H1 (cell line): Measurements from ENCODE around the gene KCNQ1. TPM values are rescaled to one million over a fixed set of nuclear protein-coding genes. Genes with fewer than 3 reads are reported as not detected.
"Not testable (repeated sequence)": the region's sequence is repeated elsewhere in the genome, so short reads cannot be mapped to it uniquely, and the experiment has no call there.

Experiments used
- CTCF ChIA-PET: fragments of 300-600 bp; sonication (Branson Sonifier 250); formaldehyde crosslinking; loops from one replicate; lab custom pipeline; 2021; ENCODE audit not compliant: partially characterized antibody; lab: Charles Lee
- POLR2A ChIA-PET: fragments of 300-600 bp; sonication (Branson Sonifier 250); formaldehyde crosslinking; loops from one replicate; lab custom pipeline; 2021; ENCODE audit warnings: inconsistent platforms; ENCODE audit not compliant: partially characterized antibody; lab: Charles Lee
- DNase-seq, 2 experiments: peaks; one replicate each; pipeline versions ENCODE4 v3.0.0 to v3.0.0-alpha.2; 2010 to 2022; ENCODE audit warnings: low spot score in 2 of 2, low read depth in 1 of 2, mixed read lengths in 1 of 2
- FAIRE-seq: peaks from 2 replicates; lab custom pipeline; 2011; peaks lifted over from hg19 to GRCh38; lab: Jason Lieb, UNC
- H2AFZ ChIP-seq: 2 replicates; pipeline ENCODE4 v1.8.1; 2012; ENCODE audit warnings: low read length, inconsistent platforms
- H2AK5ac ChIP-seq: 2 replicates; pipeline ENCODE4 v1.6.1; 2013; ENCODE audit warnings: low read depth, low read length
- H2BK120ac ChIP-seq: replicated peaks from 2 replicates; pipeline ENCODE3; 2013; ENCODE audit warnings: low read depth, low read length, inconsistent platforms
- H2BK12ac ChIP-seq: 2 replicates; pipeline ENCODE4 v1.6.1; 2013; ENCODE audit warnings: low read depth, low read length
- H2BK15ac ChIP-seq: 2 replicates; pipeline ENCODE4 v1.6.1; 2013; ENCODE audit warnings: low read length
- H2BK20ac ChIP-seq: 2 replicates; pipeline ENCODE4 v1.6.1; 2013; ENCODE audit warnings: low read length
- H2BK5ac ChIP-seq: 2 replicates; pipeline ENCODE4 v1.6.1; 2013; ENCODE audit warnings: low read depth, low read length
- H3K14ac ChIP-seq: 2 replicates; pipeline ENCODE4 v1.6.1; 2013; ENCODE audit warnings: inconsistent platforms; ENCODE audit not compliant: insufficient read length
- H3K18ac ChIP-seq: 2 replicates; pipeline ENCODE4 v1.6.1; 2013; ENCODE audit warnings: low read length; ENCODE audit errors: extremely low read depth
- H3K23ac ChIP-seq: 2 replicates; pipeline ENCODE4 v1.6.1; 2013; ENCODE audit warnings: inconsistent platforms; ENCODE audit not compliant: insufficient read length
- H3K23me2 ChIP-seq: 2 replicates; pipeline ENCODE4 v1.6.1; 2013; ENCODE audit warnings: low read depth, low read length
- H3K27ac ChIP-seq: 2 replicates; pipeline ENCODE4 v1.6.1; 2011; ENCODE audit warnings: low read depth, low read length, inconsistent platforms
- H3K27me3 ChIP-seq, 4 experiments: replicated peaks in 1 of 4; 1 replicate in 1 of 4; 2 replicates in 3 of 4; pipeline versions ENCODE4 v1.6.1 to v1.8.1; 2011 to 2013; ENCODE audit warnings: low read length in 3 of 4, mild to moderate bottlenecking in 3 of 4, inconsistent platforms in 2 of 4, mixed read lengths in 2 of 4, moderate library complexity in 1 of 4; ENCODE audit not compliant: control insufficient read depth in 3 of 4, insufficient read depth in 3 of 4; ENCODE audit errors: extremely low read depth in 1 of 4
- H3K36me3 ChIP-seq, 4 experiments: 2 replicates each; pipeline versions ENCODE4 v1.6.1 to v1.8.1; 2011 to 2013; ENCODE audit warnings: mild to moderate bottlenecking in 4 of 4, low read length in 3 of 4, moderate library complexity in 2 of 4, control low read depth in 1 of 4, inconsistent platforms in 1 of 4; ENCODE audit not compliant: insufficient read depth in 4 of 4, control insufficient read depth in 2 of 4
- H3K4ac ChIP-seq: replicated peaks from 2 replicates; pipeline ENCODE3; 2013; ENCODE audit warnings: low read length, low read depth, mixed read lengths, inconsistent platforms; ENCODE audit not compliant: insufficient read length
- H3K4me1 ChIP-seq, 4 experiments: replicated peaks in 1 of 4; 1 replicate in 1 of 4; 2 replicates in 3 of 4; pipeline versions ENCODE4 v1.6.1 to v1.8.1; 2011 to 2013; ENCODE audit warnings: low read length in 3 of 4, inconsistent platforms in 2 of 4, mixed read lengths in 1 of 4; ENCODE audit not compliant: insufficient read depth in 4 of 4, control insufficient read depth in 3 of 4
- H3K4me2 ChIP-seq, 2 experiments: 2 replicates each; pipeline versions ENCODE4 v1.6.1 to v1.8.1; 2011 to 2013; ENCODE audit warnings: low read depth in 2 of 2, low read length in 2 of 2, control low read depth in 1 of 2, inconsistent platforms in 1 of 2, mild to moderate bottlenecking in 1 of 2; ENCODE audit not compliant: insufficient read depth in 1 of 2
- H3K4me3 ChIP-seq, 4 experiments: fragments of 200-600, 300-600 bp in 1 of 4; sonication (generic), shearing (Covaris generic), sonication (Bioruptor Twin) in 1 of 4; 2 replicates each; pipeline versions ENCODE4 v1.5.1 to v1.8.1; 2011 to 2016; ENCODE audit warnings: low read length in 4 of 4, low read depth in 3 of 4, control low read depth in 2 of 4, inconsistent platforms in 2 of 4, mild to moderate bottlenecking in 2 of 4, mixed read lengths in 1 of 4, moderate library complexity in 1 of 4; ENCODE audit not compliant: insufficient read depth in 2 of 4; ENCODE audit errors: extremely low read depth in 1 of 4
- H3K56ac ChIP-seq: replicated peaks from 2 replicates; pipeline ENCODE3; 2013; ENCODE audit warnings: low read depth, mild to moderate bottlenecking, mixed read lengths, low read length, inconsistent platforms; ENCODE audit not compliant: insufficient read length
- H3K79me1 ChIP-seq: 2 replicates; pipeline ENCODE4 v1.6.1; 2013; ENCODE audit warnings: low read depth, low read length, control low read depth
- H3K79me2 ChIP-seq, 2 experiments: 2 replicates each; pipeline versions ENCODE4 v1.6.1 to v1.8.1; 2012 to 2013; ENCODE audit warnings: low read length in 2 of 2, mild to moderate bottlenecking in 2 of 2, inconsistent platforms in 1 of 2; ENCODE audit not compliant: insufficient read depth in 2 of 2, control insufficient read depth in 1 of 2
- H3K9ac ChIP-seq, 4 experiments: replicated peaks in 1 of 4; 1 replicate in 1 of 4; 2 replicates in 3 of 4; pipeline versions ENCODE4 v1.6.1 to v1.8.1; 2011 to 2013; ENCODE audit warnings: low read depth in 3 of 4, low read length in 3 of 4, control low read depth in 2 of 4, mild to moderate bottlenecking in 2 of 4, moderate library complexity in 2 of 4, inconsistent platforms in 1 of 4; ENCODE audit errors: extremely low read depth in 1 of 4
- H3K9me3 ChIP-seq, 2 experiments: 2 replicates each; pipeline versions ENCODE4 v1.6.1 to v1.8.1; 2012 to 2013; ENCODE audit warnings: mild to moderate bottlenecking in 2 of 2, moderate library complexity in 2 of 2, control low read depth in 1 of 2, inconsistent platforms in 1 of 2, low read depth in 1 of 2, low read length in 1 of 2, mixed read lengths in 1 of 2; ENCODE audit not compliant: insufficient read depth in 2 of 2
- H4K20me1 ChIP-seq, 2 experiments: replicated peaks in 1 of 2; 2 replicates each; pipeline versions ENCODE3 to v1.8.1; 2011 to 2013; ENCODE audit warnings: inconsistent platforms in 2 of 2, low read length in 2 of 2, mild to moderate bottlenecking in 1 of 2; ENCODE audit not compliant: insufficient read depth in 2 of 2, control insufficient read depth in 1 of 2
- H4K5ac ChIP-seq: 2 replicates; pipeline ENCODE4 v1.6.1; 2013; ENCODE audit warnings: low read length, low read depth, mixed read lengths, inconsistent platforms; ENCODE audit not compliant: insufficient read length
- H4K8ac ChIP-seq: 2 replicates; pipeline ENCODE4 v1.8.0; 2013; ENCODE audit warnings: mild to moderate bottlenecking, moderate library complexity, low read length, inconsistent platforms; ENCODE audit not compliant: insufficient read depth; ENCODE audit errors: extremely low read depth
- H4K91ac ChIP-seq: replicated peaks from 2 replicates; pipeline ENCODE3; 2013; ENCODE audit warnings: low read length, mixed read lengths, inconsistent platforms; ENCODE audit not compliant: insufficient read length
- WGBS, 2 experiments: shearing (Covaris generic) in 1 of 2; methylation state at CpG; one replicate each; pipeline versions ENCODE4 v1.1.6 to v1.1.7; 2013 to 2015; ENCODE audit warnings: low lambda C conversion rate in 2 of 2, mixed read lengths in 2 of 2, inconsistent platforms in 1 of 2, low coverage in 1 of 2, missing lambda C conversion rate in 1 of 2; ENCODE audit not compliant: insufficient replicate concordance in 2 of 2, insufficient coverage in 1 of 2, insufficient read length in 1 of 2; ENCODE audit errors: extremely low coverage in 1 of 2, missing lambda C conversion rate in 1 of 2; 5-methylcytosine and 5-hydroxymethylcytosine counted together
- polyA plus RNA-seq, 7 experiments: library from polyadenylated mRNA; depleted of rRNA in 3 of 7; stranded (reverse) in 5 of 7; unstranded in 2 of 7; fragments of >200 nt in 5 of 7; fragments of 200-250 nt in 2 of 7; gene quantifications; 1 replicate in 5 of 7; 2 replicates in 1 of 7; 4 replicates in 1 of 7; pipeline versions ENCODE4 v1.2.1 to v1.2.3, GENCODE V29; 2011 to 2013; ENCODE audit warnings: missing spikeins in 2 of 7, mixed read lengths in 2 of 7
- total RNA-seq: library from RNA; stranded (reverse); fragmentation: NEBNext Ultra II Directional; extraction: Animal tissue kit (Norgen Biotek cat#: 25700); gene quantifications from 2 replicates; pipeline ENCODE4 v1.2.1, GENCODE V29; 2021

Gene KCNQ1
- total and polyA plus RNA-seq, 2 of the 8 experiments (the other 6 are each of a cell fraction or from before 2014, with no cell fraction given), result 1.9 to 2.0 TPM

DNA sequence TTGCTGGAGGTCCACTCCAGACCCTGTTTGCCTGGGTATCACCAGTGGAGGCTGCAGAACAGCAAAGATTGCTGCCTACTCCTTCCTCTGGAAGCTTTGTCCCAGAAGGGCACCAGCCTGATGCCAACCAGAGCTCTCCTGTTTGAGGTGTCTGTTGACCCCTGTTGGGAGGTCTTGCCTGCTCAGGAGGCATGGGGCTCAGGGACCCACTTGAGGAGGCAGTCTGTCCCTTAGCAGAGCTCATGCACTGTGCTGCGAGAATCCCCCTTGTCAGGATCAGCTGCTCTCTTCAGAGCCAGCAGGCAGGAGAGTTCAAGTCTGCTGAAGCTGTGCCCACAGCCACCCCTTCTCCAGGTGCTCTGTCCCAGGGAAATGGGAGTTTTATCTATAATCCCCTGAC lies 53.1 kb downstream of the KCNQ1 start:
- H3K4ac ChIP-seq, H3K56ac ChIP-seq, H3K23ac ChIP-seq, H4K91ac ChIP-seq, H2BK120ac ChIP-seq, H3K4me2 ChIP-seq, POLR2A ChIA-PET, FAIRE-seq, H3K18ac ChIP-seq, DNase-seq, H3K79me2 ChIP-seq, H3K4me3 ChIP-seq, H2BK15ac ChIP-seq, H4K20me1 ChIP-seq, H2AK5ac ChIP-seq, H3K79me1 ChIP-seq, H2BK20ac ChIP-seq, H3K27ac ChIP-seq, H4K8ac ChIP-seq, H3K9ac ChIP-seq, H2AFZ ChIP-seq, H3K9me3 ChIP-seq, H3K4me1 ChIP-seq, H4K5ac ChIP-seq, H3K14ac ChIP-seq, H3K23me2 ChIP-seq, H2BK12ac ChIP-seq, H2BK5ac ChIP-seq, H3K36me3 ChIP-seq: not testable (repeated sequence)
- WGBS, 2 experiments, result 92% methylated on average over 1 of the region's 1 CpG; no CpG with 5 or more reads in 1 of the 2 experiments
- CTCF ChIA-PET, result interaction anchor here (0.8 to 2.1 kb wide), 4 partner anchors 9 to 33 kb away, joined by 3 to 6 read pairs (median 4); no protein-coding TSS in a partner anchor
- peaks cover 3 to 12% (median 7%) of the 10 kb centered on the region in 4 experiments; a peak in 6 of 7 replicates for H3K27me3 ChIP-seq
